ENCODE results near the gene FNTB. TPM values are rescaled to one million over a fixed set of nuclear protein-coding genes. Genes with fewer than 3 reads are reported as not detected.

FNTB gene
- total RNA-seq, 1 donor from 2014 or later: 19.9 TPM

DNA sequence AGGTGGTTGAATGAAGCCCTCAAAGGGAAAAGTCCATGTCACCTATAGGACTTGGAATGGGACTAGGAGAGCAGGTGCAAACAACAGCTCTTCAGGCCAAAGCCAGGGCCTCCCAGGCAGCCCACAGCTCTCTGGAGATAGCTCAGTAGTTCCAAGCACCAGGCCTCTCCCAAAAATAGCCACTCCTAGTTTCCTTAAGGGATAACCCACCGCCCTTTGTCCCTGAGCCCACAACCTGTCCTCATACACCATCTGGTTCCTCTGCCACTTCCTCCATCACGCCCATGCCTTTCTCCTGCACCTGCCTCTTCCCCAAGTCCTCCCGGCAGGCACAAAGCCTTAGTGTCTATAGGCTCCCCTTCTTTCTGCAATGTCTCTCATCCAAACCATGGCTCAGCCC lies 16.7 kb upstream of the FNTB start:
- Histone ChIP-seq H2AFZ (ENCODE audit: low read depth, low read length) (no peak overlapping the region), H3K9ac (ENCODE audit: low read length) (no peak overlapping the region), H3K27ac (ENCODE audit: low read depth, low read length) (no peak overlapping the region), H3K9me3 (ENCODE audit: insufficient read depth, low read depth, low read length) (no peaks in the 10 kb centered on the region), H3K79me2 (ENCODE audit: insufficient read depth, low read length) (peaks cover 4% of the 10 kb centered on the region), H3K4me2 (ENCODE audit: low read length) (no peak overlapping the region), H4K20me1 (ENCODE audit: insufficient read depth, low read length) (peaks cover 30% of the 10 kb centered on the region), H3K4me1 (ENCODE audit: insufficient read depth, low read length) (peaks cover 19% of the 10 kb centered on the region), H3K4me3 (ENCODE audit: insufficient read depth, low read depth, low read length) (no peak overlapping the region), H3K36me3 (ENCODE audit: insufficient read depth, low read length) (no peaks in the 10 kb centered on the region), H3K27me3 (ENCODE audit: insufficient read depth, low read length) (no peaks in the 10 kb centered on the region)
- peak overlapping the region; percentile 85 for H3K4me3 Mint-ChIP-seq (ENCODE audit: unreplicated experiment)
- peaks cover 2% of the 10 kb centered on the region for H3K9me3 Mint-ChIP-seq (ENCODE audit: unreplicated experiment)
- DNase-seq (ENCODE audit: low read depth) (no peak), FAIRE-seq (no peak)
- H3K27me3 Mint-ChIP-seq (ENCODE audit: low read depth, unreplicated experiment): no peaks in the 10 kb centered on the region
- peaks cover 27% of the 10 kb centered on the region for H3K4me1 Mint-ChIP-seq (ENCODE audit: low read depth, unreplicated experiment)
- no peak overlapping the region for H3K27ac Mint-ChIP-seq (ENCODE audit: unreplicated experiment)
- TF ChIP-seq EZH2 (IDR thresholded peaks at IDR 0.05; ENCODE audit: insufficient read depth, low read length): no peak
- TF ChIP-seq, protein P1, sequence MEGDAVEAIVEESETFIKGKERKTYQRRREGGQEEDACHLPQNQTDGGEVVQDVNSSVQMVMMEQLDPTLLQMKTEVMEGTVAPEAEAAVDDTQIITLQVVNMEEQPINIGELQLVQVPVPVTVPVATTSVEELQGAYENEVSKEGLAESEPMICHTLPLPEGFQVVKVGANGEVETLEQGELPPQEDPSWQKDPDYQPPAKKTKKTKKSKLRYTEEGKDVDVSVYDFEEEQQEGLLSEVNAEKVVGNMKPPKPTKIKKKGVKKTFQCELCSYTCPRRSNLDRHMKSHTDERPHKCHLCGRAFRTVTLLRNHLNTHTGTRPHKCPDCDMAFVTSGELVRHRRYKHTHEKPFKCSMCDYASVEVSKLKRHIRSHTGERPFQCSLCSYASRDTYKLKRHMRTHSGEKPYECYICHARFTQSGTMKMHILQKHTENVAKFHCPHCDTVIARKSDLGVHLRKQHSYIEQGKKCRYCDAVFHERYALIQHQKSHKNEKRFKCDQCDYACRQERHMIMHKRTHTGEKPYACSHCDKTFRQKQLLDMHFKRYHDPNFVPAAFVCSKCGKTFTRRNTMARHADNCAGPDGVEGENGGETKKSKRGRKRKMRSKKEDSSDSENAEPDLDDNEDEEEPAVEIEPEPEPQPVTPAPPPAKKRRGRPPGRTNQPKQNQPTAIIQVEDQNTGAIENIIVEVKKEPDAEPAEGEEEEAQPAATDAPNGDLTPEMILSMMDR (IDR thresholded peaks at IDR 0.05; ENCODE audit: insufficient read depth, low read depth, low read length): no peak
- H3K36me3 Mint-ChIP-seq (ENCODE audit: low read depth, unreplicated experiment): peaks cover 8% of the 10 kb centered on the region

GRCh38 chr14:64970776-64971477 lies 15.8 kb upstream of the FNTB start:
- Mint-ChIP-seq H3K4me1 (ENCODE audit: low read depth, unreplicated experiment) (peaks cover 25% of the 10 kb centered on the region), H3K36me3 (ENCODE audit: low read depth, unreplicated experiment) (peaks cover 8% of the 10 kb centered on the region), H3K4me3 (ENCODE audit: unreplicated experiment) (peak overlapping the region; percentile 85), H3K27ac (ENCODE audit: unreplicated experiment) (peak overlapping the region; percentile 12), H3K9me3 (ENCODE audit: unreplicated experiment) (peaks cover 2% of the 10 kb centered on the region), H3K27me3 (ENCODE audit: low read depth, unreplicated experiment) (peaks cover under 1% of the 10 kb centered on the region)
- Histone ChIP-seq H3K9ac (ENCODE audit: low read length) (peak overlapping the region; percentile 78), H3K36me3 (ENCODE audit: insufficient read depth, low read length) (no peaks in the 10 kb centered on the region), H3K4me2 (ENCODE audit: low read length) (peak overlapping the region; percentile 93), H4K20me1 (ENCODE audit: insufficient read depth, low read length) (peaks cover 30% of the 10 kb centered on the region), H3K4me1 (ENCODE audit: insufficient read depth, low read length) (peaks cover 19% of the 10 kb centered on the region), H3K4me3 (ENCODE audit: insufficient read depth, low read depth, low read length) (peak overlapping the region; percentile 61), H3K27me3 (ENCODE audit: insufficient read depth, low read length) (no peaks in the 10 kb centered on the region), H3K79me2 (ENCODE audit: insufficient read depth, low read length) (peaks cover 4% of the 10 kb centered on the region), H2AFZ (ENCODE audit: low read depth, low read length) (peak overlapping the region; percentile 63), H3K27ac (ENCODE audit: low read depth, low read length) (no peak overlapping the region), H3K9me3 (ENCODE audit: insufficient read depth, low read depth, low read length) (no peaks in the 10 kb centered on the region)
- no peak for FAIRE-seq
- DNase-seq (ENCODE audit: low read depth): no peak
- no peak for TF ChIP-seq EZH2 (IDR thresholded peaks at IDR 0.05; ENCODE audit: insufficient read depth, low read length)
- TF ChIP-seq, protein P1 (IDR thresholded peaks at IDR 0.05; ENCODE audit: insufficient read depth, low read depth, low read length): no peak

DNA sequence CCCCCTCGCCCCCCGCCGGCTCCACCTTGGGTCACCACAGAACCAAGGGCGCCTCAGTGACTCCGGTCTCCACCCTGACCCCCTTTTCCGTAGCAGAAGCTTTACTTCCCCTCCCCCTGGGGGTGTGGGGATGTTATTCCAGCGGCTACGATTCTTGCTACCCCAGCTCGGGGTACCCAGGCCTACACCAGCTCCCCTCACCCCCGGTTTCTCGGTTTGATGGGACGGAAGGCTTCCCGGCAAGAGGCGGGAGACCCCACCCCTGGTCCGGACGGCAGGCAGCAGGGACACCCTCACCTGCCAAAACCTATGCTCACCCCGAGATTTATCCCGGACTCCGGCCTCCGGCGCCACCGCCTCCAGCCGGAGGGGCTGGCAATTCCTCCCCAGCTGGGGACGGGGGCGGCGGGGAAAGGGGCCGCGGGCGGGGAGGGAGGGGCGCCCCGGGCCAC lies 15.2 kb upstream of the FNTB start:
- Histone ChIP-seq H3K4me2 (ENCODE audit: low read length) (peak overlapping the region; percentile 93), H3K27me3 (ENCODE audit: insufficient read depth, low read length) (no peaks in the 10 kb centered on the region), H4K20me1 (ENCODE audit: insufficient read depth, low read length) (peaks cover 30% of the 10 kb centered on the region), H2AFZ (ENCODE audit: low read depth, low read length) (peak overlapping the region; percentile 66), H3K4me3 (ENCODE audit: insufficient read depth, low read depth, low read length) (peak overlapping the region; percentile 61), H3K9ac (ENCODE audit: low read length) (peak overlapping the region; percentile 78), H3K36me3 (ENCODE audit: insufficient read depth, low read length) (no peaks in the 10 kb centered on the region), H3K79me2 (ENCODE audit: insufficient read depth, low read length) (peaks cover 4% of the 10 kb centered on the region), H3K9me3 (ENCODE audit: insufficient read depth, low read depth, low read length) (no peaks in the 10 kb centered on the region), H3K4me1 (ENCODE audit: insufficient read depth, low read length) (peaks cover 19% of the 10 kb centered on the region), H3K27ac (ENCODE audit: low read depth, low read length) (no peak overlapping the region)
- H3K27me3 Mint-ChIP-seq (ENCODE audit: low read depth, unreplicated experiment): peaks cover 3% of the 10 kb centered on the region
- H3K27ac Mint-ChIP-seq (ENCODE audit: unreplicated experiment): no peak overlapping the region
- FAIRE-seq (no peak), DNase-seq (ENCODE audit: low read depth) (no peak)
- peaks cover 8% of the 10 kb centered on the region for H3K36me3 Mint-ChIP-seq (ENCODE audit: low read depth, unreplicated experiment)
- H3K4me1 Mint-ChIP-seq (ENCODE audit: low read depth, unreplicated experiment): peaks cover 25% of the 10 kb centered on the region
- H3K4me3 Mint-ChIP-seq (ENCODE audit: unreplicated experiment): peak overlapping the region; percentile 85
- peaks cover 2% of the 10 kb centered on the region for H3K9me3 Mint-ChIP-seq (ENCODE audit: unreplicated experiment)
- TF ChIP-seq, protein P1 (IDR thresholded peaks at IDR 0.05; ENCODE audit: insufficient read depth, low read depth, low read length): no peak
- TF ChIP-seq EZH2 (IDR thresholded peaks at IDR 0.05; ENCODE audit: insufficient read depth, low read length): no peak

All from astrocyte (in vitro differentiated cells and primary cell).